Liver (tissue), 9 donors: ENCODE data around the gene ZFYVE28. TPM values are rescaled to one million over a fixed set of nuclear protein-coding genes. Genes with fewer than 3 reads are reported as not detected.
A peak's percentile ranks its signal among the peaks of the same experiment; 100 is the strongest.

Source experiments
- DNase-seq: peaks from one replicate; pipeline ENCODE4 v3.0.0-alpha.2; 2017; ENCODE audit warnings: low spot score
- H3K27ac ChIP-seq, 2 donors: one replicate each; pipeline ENCODE4 v1.7.0; 2013; ENCODE audit warnings: inconsistent platforms in 2 of 2, low read length in 2 of 2, control low read depth in 1 of 2, low read depth in 1 of 2, mild to moderate bottlenecking in 1 of 2
- H3K27me3 ChIP-seq, 4 donors: one replicate each; pipeline versions ENCODE4 v1.6.1 to v1.7.0; 2013; ENCODE audit warnings: low read length in 3 of 4, inconsistent platforms in 1 of 4, mild to moderate bottlenecking in 1 of 4, moderate library complexity in 1 of 4; ENCODE audit not compliant: control insufficient read depth in 4 of 4, insufficient read depth in 4 of 4
- H3K36me3 ChIP-seq, 4 donors: one replicate each; pipeline versions ENCODE4 v1.6.1 to v1.7.0; 2013; ENCODE audit warnings: low read length in 3 of 4, mild to moderate bottlenecking in 3 of 4, low read depth in 1 of 4, moderate library complexity in 1 of 4; ENCODE audit not compliant: control insufficient read depth in 4 of 4, insufficient read depth in 3 of 4
- H3K4me1 ChIP-seq, 4 donors: one replicate each; pipeline versions ENCODE4 v1.6.1 to v1.7.0; 2013; ENCODE audit warnings: low read length in 3 of 4, mild to moderate bottlenecking in 3 of 4, moderate library complexity in 1 of 4; ENCODE audit not compliant: control insufficient read depth in 4 of 4, insufficient read depth in 4 of 4
- H3K4me3 ChIP-seq, 3 donors: one replicate each; pipeline versions ENCODE4 v1.6.1 to v1.7.0; 2013; ENCODE audit warnings: low read length in 3 of 3, control low read depth in 1 of 3, low read depth in 1 of 3, mild to moderate bottlenecking in 1 of 3
- H3K9ac ChIP-seq, 2 donors: one replicate each; pipeline ENCODE4 v1.7.0; 2013; ENCODE audit warnings: low read length in 2 of 2, mild to moderate bottlenecking in 2 of 2, moderate library complexity in 2 of 2, control low read depth in 1 of 2, low read depth in 1 of 2
- H3K9me3 ChIP-seq, 4 donors: one replicate each; pipeline versions ENCODE4 v1.6.1 to v1.7.0; 2013; ENCODE audit warnings: low read length in 3 of 4; ENCODE audit not compliant: control insufficient read depth in 4 of 4
- EGR1 ChIP-seq, 2 donors: IDR thresholded peaks; 2 replicates each; pipeline ENCODE4 v1.6.1; 2016 to 2018; ENCODE audit warnings: antibody characterized with exemption in 2 of 2, low read depth in 2 of 2
- FOXA1 ChIP-seq: IDR thresholded peaks from 2 replicates; pipeline ENCODE4 v1.6.1; 2016; ENCODE audit warnings: antibody characterized with exemption
- FOXA2 ChIP-seq: IDR thresholded peaks from 2 replicates; pipeline ENCODE4 v1.6.1; 2016; ENCODE audit warnings: antibody characterized with exemption
- GABPA ChIP-seq, 2 donors: IDR thresholded peaks in 1 of 2; conservative IDR thresholded peaks in 1 of 2; 2 replicates each; pipeline ENCODE4 v1.6.1; 2016; ENCODE audit warnings: antibody characterized with exemption in 2 of 2, mild to moderate bottlenecking in 1 of 2, moderate library complexity in 1 of 2
- HNF4A ChIP-seq, 2 donors: conservative IDR thresholded peaks; 2 replicates each; pipeline ENCODE4 v1.6.1; 2016; ENCODE audit warnings: antibody characterized with exemption in 2 of 2, mild to moderate bottlenecking in 2 of 2
- HNF4G ChIP-seq: IDR thresholded peaks from 2 replicates; pipeline ENCODE4 v1.6.1; 2016; ENCODE audit warnings: antibody characterized with exemption
- JUND ChIP-seq, 2 donors: IDR thresholded peaks; 2 replicates each; pipeline ENCODE4 v1.6.1; 2016; ENCODE audit warnings: antibody characterized with exemption in 2 of 2
- NR2F2 ChIP-seq: IDR thresholded peaks from 2 replicates; pipeline ENCODE4 v1.6.1; 2016; ENCODE audit warnings: antibody characterized with exemption
- RAD21 ChIP-seq, 2 donors: IDR thresholded peaks; 2 replicates each; pipeline ENCODE4 v1.6.1; 2016; ENCODE audit warnings: antibody characterized with exemption in 2 of 2, mild to moderate bottlenecking in 2 of 2
- REST ChIP-seq: IDR thresholded peaks from 2 replicates; pipeline ENCODE4 v1.6.1; 2016; ENCODE audit warnings: antibody characterized with exemption, mild to moderate bottlenecking
- RXRA ChIP-seq, 2 donors: IDR thresholded peaks; 2 replicates each; pipeline ENCODE4 v1.6.1; 2017 to 2018; ENCODE audit warnings: antibody characterized with exemption in 2 of 2, mild to moderate bottlenecking in 1 of 2
- SP1 ChIP-seq: IDR thresholded peaks from 2 replicates; pipeline ENCODE4 v1.6.1; 2018; ENCODE audit warnings: antibody characterized with exemption, mild to moderate bottlenecking
- ZBTB33 ChIP-seq: IDR thresholded peaks from 2 replicates; pipeline ENCODE4 v1.6.1; 2016; ENCODE audit warnings: antibody characterized with exemption
- WGBS: extraction: QIAGEN DNeasy Blood & Tissue Kit; methylation state at CpG from one replicate; pipeline ENCODE4 v1.1.7; 2013; 5-methylcytosine and 5-hydroxymethylcytosine counted together
- polyA plus RNA-seq, 2 donors: library from polyadenylated mRNA; stranded (reverse) in 1 of 2; unstranded in 1 of 2; fragments of 200-250 nt in 1 of 2; fragments of >200 nt in 1 of 2; fragmentation: Nextera tagmentation in 1 of 2; extraction: Ambion mirVana in 1 of 2; gene quantifications; one replicate each; pipeline versions ENCODE4 v1.2.1 to v1.2.3, GENCODE V29; 2013 to 2015
- total RNA-seq, 2 donors: library from RNA; depleted of rRNA; stranded (reverse); fragments of >200 nt; gene quantifications; one replicate each; pipeline ENCODE4 v1.2.3, GENCODE V29; 2014
- TF ChIP-seq, protein P1 (sequence below): IDR thresholded peaks from 2 replicates; pipeline ENCODE4 v1.6.1; 2016; ENCODE audit warnings: antibody characterized with exemption
- TF ChIP-seq, protein P2 (sequence below): IDR thresholded peaks from 2 replicates; pipeline ENCODE4 v1.6.1; 2016; ENCODE audit warnings: antibody characterized with exemption
- TF ChIP-seq, protein P3 (sequence below): fragments of 150-350 bp; IDR thresholded peaks from 2 replicates; pipeline ENCODE4 v1.5.1; 2017; ENCODE audit warnings: improper control_type of control experiment, low read depth, low read length; ENCODE audit not compliant: missing input control
- donor health status: healthy.
- donor health status: healthy.
- donor health status: healthy.
- donor health status: healthy.
- donor health status: healthy.

ZFYVE28 gene
- total and polyA plus RNA-seq, 4 donors, result 2.0 to 6.1 (median 2.7) TPM

DNA sequence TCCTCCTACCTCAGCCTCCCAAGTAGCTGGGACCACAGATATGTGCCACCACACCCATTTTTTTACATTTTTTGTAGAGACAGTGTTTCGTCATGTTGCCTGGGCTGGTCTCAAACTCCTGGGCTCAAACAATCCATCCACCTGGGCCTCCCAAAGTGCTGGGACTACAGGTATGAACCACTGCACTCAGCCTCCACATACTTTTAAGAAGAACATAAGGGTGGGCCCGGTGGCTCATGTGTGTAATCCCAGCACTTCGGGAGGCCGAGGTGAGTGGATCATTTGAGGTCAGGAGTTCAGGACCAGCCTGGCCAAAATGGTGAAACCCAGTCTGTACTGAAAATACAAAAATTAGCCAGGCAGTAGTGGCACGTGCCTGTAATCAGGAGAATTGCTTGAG is 105.1 kb downstream of the ZFYVE28 start:
- DNase-seq, result no peak
- Histone ChIP-seq H3K27me3 (no peaks in the 10 kb centered on the region), H3K9me3 (no peaks in the 10 kb centered on the region), H3K27ac (no peak overlapping the region), H3K36me3 (no peaks in the 10 kb centered on the region), H3K9ac (no peak overlapping the region), H3K4me1 (no peaks in the 10 kb centered on the region), H3K4me3 (no peak overlapping the region)
- WGBS, result 72% methylated on average over 5 of the region's 5 CpGs
- TF ChIP-seq GABPA (IDR thresholded peaks at IDR 0.05 in 1 of 2, conservative IDR thresholded peaks at IDR 0.05 in 1 of 2) (no peak), HNF4A (conservative IDR thresholded peaks at IDR 0.05) (no peak), FOXA2 (no peak), EGR1 (IDR thresholded peaks at IDR 0.05; ENCODE audit: low read depth in 2 of 2) (no peak), SP1 (no peak), HNF4G (no peak), NR2F2 (no peak)
- TF ChIP-seq, protein P1, sequence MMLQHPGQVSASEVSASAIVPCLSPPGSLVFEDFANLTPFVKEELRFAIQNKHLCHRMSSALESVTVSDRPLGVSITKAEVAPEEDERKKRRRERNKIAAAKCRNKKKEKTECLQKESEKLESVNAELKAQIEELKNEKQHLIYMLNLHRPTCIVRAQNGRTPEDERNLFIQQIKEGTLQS, result no peak
- TF ChIP-seq, protein P2, sequence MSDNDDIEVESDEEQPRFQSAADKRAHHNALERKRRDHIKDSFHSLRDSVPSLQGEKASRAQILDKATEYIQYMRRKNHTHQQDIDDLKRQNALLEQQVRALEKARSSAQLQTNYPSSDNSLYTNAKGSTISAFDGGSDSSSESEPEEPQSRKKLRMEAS, result no peak

- Histone ChIP-seq H3K27me3 (no peaks in the 10 kb centered on the region), H3K9ac (no peak overlapping the region), H3K27ac (no peak overlapping the region), H3K36me3 (no peaks in the 10 kb centered on the region), H3K9me3 (peaks cover 0 to 5% (median 3%) of the 10 kb centered on the region in 4 donors), H3K4me3 (no peak overlapping the region), H3K4me1 (no peaks in the 10 kb centered on the region)
- TF ChIP-seq FOXA2, result no peak
- no peak for TF ChIP-seq FOXA1
- TF ChIP-seq ZBTB33, result no peak
- TF ChIP-seq JUND (IDR thresholded peaks at IDR 0.05), result no peak
- TF ChIP-seq, protein P3, sequence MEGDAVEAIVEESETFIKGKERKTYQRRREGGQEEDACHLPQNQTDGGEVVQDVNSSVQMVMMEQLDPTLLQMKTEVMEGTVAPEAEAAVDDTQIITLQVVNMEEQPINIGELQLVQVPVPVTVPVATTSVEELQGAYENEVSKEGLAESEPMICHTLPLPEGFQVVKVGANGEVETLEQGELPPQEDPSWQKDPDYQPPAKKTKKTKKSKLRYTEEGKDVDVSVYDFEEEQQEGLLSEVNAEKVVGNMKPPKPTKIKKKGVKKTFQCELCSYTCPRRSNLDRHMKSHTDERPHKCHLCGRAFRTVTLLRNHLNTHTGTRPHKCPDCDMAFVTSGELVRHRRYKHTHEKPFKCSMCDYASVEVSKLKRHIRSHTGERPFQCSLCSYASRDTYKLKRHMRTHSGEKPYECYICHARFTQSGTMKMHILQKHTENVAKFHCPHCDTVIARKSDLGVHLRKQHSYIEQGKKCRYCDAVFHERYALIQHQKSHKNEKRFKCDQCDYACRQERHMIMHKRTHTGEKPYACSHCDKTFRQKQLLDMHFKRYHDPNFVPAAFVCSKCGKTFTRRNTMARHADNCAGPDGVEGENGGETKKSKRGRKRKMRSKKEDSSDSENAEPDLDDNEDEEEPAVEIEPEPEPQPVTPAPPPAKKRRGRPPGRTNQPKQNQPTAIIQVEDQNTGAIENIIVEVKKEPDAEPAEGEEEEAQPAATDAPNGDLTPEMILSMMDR, result no peak
- TF ChIP-seq REST, result no peak
- no peak for TF ChIP-seq HNF4G
- no peak for TF ChIP-seq RXRA (IDR thresholded peaks at IDR 0.05)
- no peak for TF ChIP-seq NR2F2
- no peak for TF ChIP-seq RAD21 (IDR thresholded peaks at IDR 0.05)
- 92% methylated on average over 10 of the region's 10 CpGs for WGBS
- peak; percentile 14 for DNase-seq
Observed at GRCh38 chr4:2306773-2307410, 111.6 kb downstream of the ZFYVE28 start.
